ENCODE results near the gene ZFYVE28.

GRCh38 chr4:2415881-2416563 lies 2.4 kb downstream of the ZFYVE28 start:
- no peak for TF ChIP-seq POLR2A (IDR thresholded peaks at IDR 0.05)
- no peak for TF ChIP-seq CTCF (IDR thresholded peaks at IDR 0.05)
- no peak for TF ChIP-seq POLR2AphosphoS5 (IDR thresholded peaks at IDR 0.05)
